HFF-Myc (cell line): Measurements from ENCODE around the gene CDON.
"Not testable (repeated sequence)": the region's sequence is repeated elsewhere in the genome, so short reads cannot be mapped to it uniquely, and the experiment has no call there.

ENCODE experiments used
- DNase-seq: peaks from one replicate; pipeline ENCODE4 v3.0.0-alpha.2; 2011; ENCODE audit warnings: low read depth; ENCODE audit errors: extremely low read depth
- H3K4me3 ChIP-seq: replicated peaks from 2 replicates; pipeline ENCODE4 v1.5.1; 2011; ENCODE audit warnings: low read depth, mild to moderate bottlenecking, control low read depth, low read length
- CTCF ChIP-seq: IDR thresholded peaks from 2 replicates; pipeline ENCODE4 v1.5.1; 2012; ENCODE audit warnings: mild to moderate bottlenecking, low read depth, low read length, control low read depth; ENCODE audit errors: missing control alignments

The CDON gene

GRCh38 chr11:125999234-125999880 is 63.3 kb downstream of the CDON start:
- TF ChIP-seq CTCF, result no peak
- H3K4me3 ChIP-seq, result no peak overlapping the region
- no peak for DNase-seq

DNA sequence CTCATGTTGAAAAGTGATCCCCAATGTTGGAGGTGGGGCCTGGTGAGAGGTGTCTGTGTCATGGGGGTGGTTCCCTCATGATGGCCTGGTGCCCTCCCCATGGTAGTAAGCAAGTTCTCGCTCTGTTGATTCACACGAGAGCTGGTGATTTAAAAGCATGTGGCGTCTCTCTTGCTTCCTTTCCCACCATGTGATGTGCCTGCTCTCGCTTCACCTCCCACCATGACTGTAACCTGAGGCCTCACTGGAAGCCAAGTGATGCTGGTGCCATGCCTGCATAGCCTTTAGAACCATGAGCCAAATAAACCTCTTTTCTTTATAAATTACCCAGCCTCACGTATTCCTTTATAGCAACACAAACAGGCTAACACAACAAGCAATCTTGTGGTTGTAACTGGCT is 64.4 kb downstream of the CDON start:
- no peak for DNase-seq
- no peak overlapping the region for H3K4me3 ChIP-seq
- TF ChIP-seq CTCF, result no peak

- no peak for DNase-seq
- H3K4me3 ChIP-seq, result no peak overlapping the region
- no peak for TF ChIP-seq CTCF
Measured at GRCh38 chr11:125995313-125995712, 67.4 kb downstream of the CDON start.

- no peak overlapping the region for H3K4me3 ChIP-seq
- DNase-seq, result no peak
- no peak for TF ChIP-seq CTCF
Measured at GRCh38 chr11:125994509-125994908, 68.2 kb downstream of the CDON start.

DNA sequence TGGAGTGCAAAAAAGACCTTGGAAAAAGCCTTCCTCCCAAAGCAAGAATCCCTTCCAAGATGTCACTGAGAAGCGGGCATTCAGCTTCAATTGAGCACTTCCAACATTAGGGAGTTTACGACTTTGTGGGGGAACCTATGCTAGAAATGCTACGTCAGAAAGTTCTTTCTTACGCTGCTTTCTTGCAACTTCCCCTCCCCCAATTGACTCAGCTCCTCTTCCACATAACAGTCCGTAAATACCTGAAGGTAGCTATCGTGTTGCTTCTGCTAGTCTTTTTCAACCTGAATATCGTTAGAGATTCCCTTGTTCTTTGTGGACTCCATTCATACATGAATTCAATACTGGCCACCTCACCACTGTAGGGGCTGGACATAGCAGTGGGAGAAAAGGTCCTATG is 69.8 kb downstream of the CDON start:
- no peak for DNase-seq
- H3K4me3 ChIP-seq, result no peak overlapping the region
- TF ChIP-seq CTCF, result no peak

DNA sequence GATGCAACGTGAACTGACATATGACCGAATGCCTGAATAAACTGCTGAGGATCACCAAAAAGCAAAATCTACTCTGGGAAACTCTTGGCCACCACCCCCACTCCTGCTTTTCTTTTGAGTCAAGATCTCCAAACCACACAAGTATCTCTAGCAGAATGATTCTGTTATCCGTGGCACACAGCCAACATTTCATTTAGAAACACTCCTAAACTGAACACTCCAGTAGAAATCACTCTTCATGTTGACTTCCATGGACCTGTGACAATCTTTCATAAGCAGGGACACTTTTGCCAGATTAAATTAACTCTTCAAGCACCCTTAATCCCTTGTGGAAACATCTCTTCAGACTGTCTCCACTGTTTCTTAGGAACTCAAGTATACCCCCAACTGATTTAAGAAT is 72.4 kb downstream of the CDON start:
- TF ChIP-seq CTCF, result no peak
- H3K4me3 ChIP-seq, result no peak overlapping the region
- DNase-seq, result no peak

DNA sequence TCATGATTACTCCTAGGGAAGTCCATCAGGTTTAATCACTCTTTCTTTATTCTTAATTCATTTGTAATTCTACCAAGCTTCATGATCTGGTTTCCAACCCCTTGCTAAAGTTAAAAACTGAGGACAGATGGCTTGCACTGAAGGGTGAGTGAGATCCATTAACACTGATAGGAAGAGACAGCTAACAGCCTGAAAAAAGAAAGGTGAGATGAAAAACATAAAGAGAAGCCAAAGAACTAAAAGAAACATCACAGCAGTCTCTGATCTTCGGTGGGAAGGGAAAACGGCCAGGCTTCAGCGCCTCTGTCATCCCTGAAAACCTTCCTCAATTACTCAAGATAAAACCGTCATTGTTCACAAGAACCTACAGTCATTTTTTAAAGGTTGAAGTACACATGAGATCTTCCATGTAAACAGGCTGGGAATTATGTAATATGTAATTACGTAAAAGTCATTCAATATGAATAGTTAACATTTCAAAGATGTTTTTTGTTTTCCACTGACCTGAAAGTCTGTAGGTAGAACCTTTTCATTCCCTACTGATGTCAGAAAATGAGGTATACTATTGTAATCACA is 75.5 kb downstream of the CDON start:
- no peak overlapping the region for H3K4me3 ChIP-seq
- DNase-seq, result no peak
- no peak for TF ChIP-seq CTCF

- DNase-seq, H3K4me3 ChIP-seq: not testable (repeated sequence)
Measured at GRCh38 chr11:125985956-125986355, 76.7 kb downstream of the CDON start.
